ENCODE data around the gene ITPR2. TPM values are rescaled to one million over a fixed set of nuclear protein-coding genes. Genes with fewer than 3 reads are reported as not detected.

Gene ITPR2
- polyA plus RNA-seq, 1 donor: 12.5 TPM

GRCh38 chr12:26572137-26572536 is 260.9 kb downstream of the ITPR2 start:
- no peak overlapping the region for H3K4me3 ChIP-seq (ENCODE audit: low read length)
- no peaks in the 10 kb centered on the region for H3K9me3 ChIP-seq (ENCODE audit: control insufficient read depth, low read depth, low read length)
- no peak for DNase-seq
- H3K36me3 ChIP-seq (ENCODE audit: control insufficient read depth, insufficient read depth, low read length): peaks cover 2% of the 10 kb centered on the region
- H3K4me1 ChIP-seq (ENCODE audit: control insufficient read depth, insufficient read depth, low read length): peaks cover 3% of the 10 kb centered on the region
- H3K27ac ChIP-seq (ENCODE audit: low read length): no peak overlapping the region
- 38% methylated on average over 1 of the region's 1 CpG for WGBS (ENCODE audit: insufficient coverage, low lambda C conversion rate)
- H3K27me3 ChIP-seq (ENCODE audit: control insufficient read depth, insufficient read depth, low read length): no peaks in the 10 kb centered on the region

- H3K27ac ChIP-seq (ENCODE audit: low read length): no peak overlapping the region
Observed at GRCh38 chr12:26571560-26571959, 261.4 kb downstream of the ITPR2 start.

GRCh38 chr12:26567126-26567525 is 265.9 kb downstream of the ITPR2 start:
- H3K4me3 ChIP-seq (ENCODE audit: low read length): no peak overlapping the region
- no peak for DNase-seq

More at GRCh38 chr12:26571560-26571959, 261.4 kb downstream of the ITPR2 start:
- H3K36me3 ChIP-seq (ENCODE audit: control insufficient read depth, insufficient read depth, low read length): no peaks in the 10 kb centered on the region
- WGBS (ENCODE audit: insufficient coverage, low lambda C conversion rate): no CpG with 5 or more reads among the region's 3 CpGs
- peak in 1 of 2 donors; percentile 14 for DNase-seq
- H3K27me3 ChIP-seq (ENCODE audit: control insufficient read depth, insufficient read depth, low read length): no peaks in the 10 kb centered on the region
- no peaks in the 10 kb centered on the region for H3K9me3 ChIP-seq (ENCODE audit: control insufficient read depth, low read depth, low read length)
- no peak overlapping the region for H3K4me3 ChIP-seq (ENCODE audit: low read length)
- peaks cover 3% of the 10 kb centered on the region for H3K4me1 ChIP-seq (ENCODE audit: control insufficient read depth, insufficient read depth, low read length)

GRCh38 chr12:26566675-26567074 is 266.3 kb downstream of the ITPR2 start:
- Histone ChIP-seq H3K4me1 (ENCODE audit: control insufficient read depth, insufficient read depth, low read length) (no peaks in the 10 kb centered on the region), H3K36me3 (ENCODE audit: control insufficient read depth, insufficient read depth, low read length) (no peaks in the 10 kb centered on the region), H3K27ac (ENCODE audit: low read length) (no peak overlapping the region), H3K27me3 (ENCODE audit: control insufficient read depth, insufficient read depth, low read length) (no peaks in the 10 kb centered on the region), H3K4me3 (ENCODE audit: low read length) (no peak overlapping the region), H3K9me3 (ENCODE audit: control insufficient read depth, low read depth, low read length) (no peaks in the 10 kb centered on the region)
- WGBS (ENCODE audit: insufficient coverage, low lambda C conversion rate): no CpG with 5 or more reads among the region's 2 CpGs
- no peak for DNase-seq

More at GRCh38 chr12:26567126-26567525, 265.9 kb downstream of the ITPR2 start:
- no peaks in the 10 kb centered on the region for H3K4me1 ChIP-seq (ENCODE audit: control insufficient read depth, insufficient read depth, low read length)
- WGBS (ENCODE audit: insufficient coverage, low lambda C conversion rate): 88% methylated on average over 1 of the region's 2 CpGs
- H3K36me3 ChIP-seq (ENCODE audit: control insufficient read depth, insufficient read depth, low read length): no peaks in the 10 kb centered on the region
- no peaks in the 10 kb centered on the region for H3K27me3 ChIP-seq (ENCODE audit: control insufficient read depth, insufficient read depth, low read length)
- no peak overlapping the region for H3K27ac ChIP-seq (ENCODE audit: low read length)
- H3K9me3 ChIP-seq (ENCODE audit: control insufficient read depth, low read depth, low read length): no peaks in the 10 kb centered on the region

GRCh38 chr12:26566186-26566585 is 266.8 kb downstream of the ITPR2 start:
- no peak overlapping the region for H3K27ac ChIP-seq (ENCODE audit: low read length)
- H3K4me3 ChIP-seq (ENCODE audit: low read length): no peak overlapping the region
- no peaks in the 10 kb centered on the region for H3K9me3 ChIP-seq (ENCODE audit: control insufficient read depth, low read depth, low read length)

GRCh38 chr12:26564391-26564790 is 268.6 kb downstream of the ITPR2 start:
- H3K4me1 ChIP-seq (ENCODE audit: control insufficient read depth, insufficient read depth, low read length): no peaks in the 10 kb centered on the region
- no CpG with 5 or more reads among the region's 5 CpGs for WGBS (ENCODE audit: insufficient coverage, low lambda C conversion rate)
- no peaks in the 10 kb centered on the region for H3K27me3 ChIP-seq (ENCODE audit: control insufficient read depth, insufficient read depth, low read length)
- peaks cover 4% of the 10 kb centered on the region for H3K36me3 ChIP-seq (ENCODE audit: control insufficient read depth, insufficient read depth, low read length)
- DNase-seq: no peak
- H3K4me3 ChIP-seq (ENCODE audit: low read length): no peak overlapping the region
- no peaks in the 10 kb centered on the region for H3K9me3 ChIP-seq (ENCODE audit: control insufficient read depth, low read depth, low read length)
- no peak overlapping the region for H3K27ac ChIP-seq (ENCODE audit: low read length)

More at GRCh38 chr12:26566186-26566585, 266.8 kb downstream of the ITPR2 start:
- H3K27me3 ChIP-seq (ENCODE audit: control insufficient read depth, insufficient read depth, low read length): no peaks in the 10 kb centered on the region
- H3K4me1 ChIP-seq (ENCODE audit: control insufficient read depth, insufficient read depth, low read length): no peaks in the 10 kb centered on the region
- H3K36me3 ChIP-seq (ENCODE audit: control insufficient read depth, insufficient read depth, low read length): no peaks in the 10 kb centered on the region
- DNase-seq: no peak

- H3K4me1 ChIP-seq (ENCODE audit: control insufficient read depth, insufficient read depth, low read length): no peaks in the 10 kb centered on the region
- H3K36me3 ChIP-seq (ENCODE audit: control insufficient read depth, insufficient read depth, low read length): peaks cover 4% of the 10 kb centered on the region
- H3K9me3 ChIP-seq (ENCODE audit: control insufficient read depth, low read depth, low read length): no peaks in the 10 kb centered on the region
- H3K27me3 ChIP-seq (ENCODE audit: control insufficient read depth, insufficient read depth, low read length): no peaks in the 10 kb centered on the region
- no peak overlapping the region for H3K27ac ChIP-seq (ENCODE audit: low read length)
- no peak overlapping the region for H3K4me3 ChIP-seq (ENCODE audit: low read length)
- no CpG with 5 or more reads among the region's 4 CpGs for WGBS (ENCODE audit: insufficient coverage, low lambda C conversion rate)
- no peak for DNase-seq
Observed at GRCh38 chr12:26563552-26563951, 269.4 kb downstream of the ITPR2 start.

GRCh38 chr12:26557326-26557725 is 275.7 kb downstream of the ITPR2 start:
- no peaks in the 10 kb centered on the region for H3K27me3 ChIP-seq (ENCODE audit: control insufficient read depth, insufficient read depth, low read length)
- DNase-seq: no peak
- H3K4me3 ChIP-seq (ENCODE audit: low read length): no peak overlapping the region
- peaks cover 12% of the 10 kb centered on the region for H3K36me3 ChIP-seq (ENCODE audit: control insufficient read depth, insufficient read depth, low read length)
- no peak overlapping the region for H3K27ac ChIP-seq (ENCODE audit: low read length)
- no CpG with 5 or more reads among the region's 4 CpGs for WGBS (ENCODE audit: insufficient coverage, low lambda C conversion rate)
- no peaks in the 10 kb centered on the region for H3K4me1 ChIP-seq (ENCODE audit: control insufficient read depth, insufficient read depth, low read length)
- H3K9me3 ChIP-seq (ENCODE audit: control insufficient read depth, low read depth, low read length): no peaks in the 10 kb centered on the region

- Histone ChIP-seq H3K27ac (ENCODE audit: low read length) (no peak overlapping the region), H3K4me3 (ENCODE audit: low read length) (no peak overlapping the region), H3K27me3 (ENCODE audit: control insufficient read depth, insufficient read depth, low read length) (no peaks in the 10 kb centered on the region), H3K9me3 (ENCODE audit: control insufficient read depth, low read depth, low read length) (no peaks in the 10 kb centered on the region), H3K4me1 (ENCODE audit: control insufficient read depth, insufficient read depth, low read length) (no peaks in the 10 kb centered on the region), H3K36me3 (ENCODE audit: control insufficient read depth, insufficient read depth, low read length) (peaks cover 12% of the 10 kb centered on the region)
- WGBS (ENCODE audit: insufficient coverage, low lambda C conversion rate): no CpG with 5 or more reads among the region's 4 CpGs
- DNase-seq: no peak
Observed at GRCh38 chr12:26556916-26557315, 276.1 kb downstream of the ITPR2 start.

GRCh38 chr12:26555139-26555538 is 277.9 kb downstream of the ITPR2 start:
- H3K9me3 ChIP-seq (ENCODE audit: control insufficient read depth, low read depth, low read length): no peaks in the 10 kb centered on the region
- no CpG with 5 or more reads among the region's 4 CpGs for WGBS (ENCODE audit: insufficient coverage, low lambda C conversion rate)

GRCh38 chr12:26554332-26554731 is 278.7 kb downstream of the ITPR2 start:
- no peak for DNase-seq
- H3K9me3 ChIP-seq (ENCODE audit: control insufficient read depth, low read depth, low read length): no peaks in the 10 kb centered on the region
- no peaks in the 10 kb centered on the region for H3K27me3 ChIP-seq (ENCODE audit: control insufficient read depth, insufficient read depth, low read length)
- peaks cover 8% of the 10 kb centered on the region for H3K36me3 ChIP-seq (ENCODE audit: control insufficient read depth, insufficient read depth, low read length)
- 90% methylated on average over 2 of the region's 4 CpGs for WGBS (ENCODE audit: insufficient coverage, low lambda C conversion rate)
- H3K4me3 ChIP-seq (ENCODE audit: low read length): no peak overlapping the region
- H3K27ac ChIP-seq (ENCODE audit: low read length): no peak overlapping the region
- no peaks in the 10 kb centered on the region for H3K4me1 ChIP-seq (ENCODE audit: control insufficient read depth, insufficient read depth, low read length)

More at GRCh38 chr12:26555139-26555538, 277.9 kb downstream of the ITPR2 start:
- Histone ChIP-seq H3K27ac (ENCODE audit: low read length) (no peak overlapping the region), H3K4me1 (ENCODE audit: control insufficient read depth, insufficient read depth, low read length) (no peaks in the 10 kb centered on the region), H3K4me3 (ENCODE audit: low read length) (no peak overlapping the region), H3K27me3 (ENCODE audit: control insufficient read depth, insufficient read depth, low read length) (no peaks in the 10 kb centered on the region), H3K36me3 (ENCODE audit: control insufficient read depth, insufficient read depth, low read length) (peaks cover 8% of the 10 kb centered on the region)
- no peak for DNase-seq

All from large intestine (tissue), 3 donors.